Heart left ventricle (tissue), 13 donors: ENCODE results near the gene GPR179.

Experiments used
- CTCF ChIP-seq, 12 donors: fragments of 200-600 bp; sonication (generic) in 4 of 12; IDR thresholded peaks; one replicate each; pipeline versions ENCODE4 v1.5.0 to v1.8.0; 2018 to 2022; ENCODE audit warnings: antibody characterized with exemption in 12 of 12, mild to moderate bottlenecking in 5 of 12
- POLR2A ChIP-seq, 2 donors: fragments of 450-650 bp; IDR thresholded peaks; one replicate each; pipeline ENCODE4 v1.6.1; 2017; ENCODE audit warnings: antibody characterized with exemption in 2 of 2, mild to moderate bottlenecking in 2 of 2, moderate library complexity in 2 of 2
- donor health status: ischemic (EF 13 %, LVEDD 7.1; RV severe dilation, severe dysfunction).
- donor health status: DM: no; HTN: yes; CAD: no.
- donor health status: DM: no; HTN: no; CAD: no.
- donor health status: ischemic (EF 25% LVEDD 6.9; RV normal size, moderate dysfunction).
- donor health status: ischemic (EF 25% LVEDD 5.7; RV mildly dilated, moderate dysfunction).
- donor health status: ischemic (EF 35%, LVEDD 5.7; RV mildly dilated, moderate dysfunction).
- donor health status: nonischemic (EF 11% LVEDD 7.7; RV severe dilation, severe dysfunction).
- donor health status: DM: yes; HTN: yes; CAD: no.
- donor health status: PGD.
- donor health status: ischemic (EF 29% LVEDD 5.4; RV normal size, mild dysfunction).
- donor health status: nonischemic (EF 23%, LVEDD 6.1; RV moderate dilation, normal function).

- no peak for TF ChIP-seq CTCF (IDR thresholded peaks at IDR 0.05)
- no peak for TF ChIP-seq POLR2A (IDR thresholded peaks at IDR 0.05)
These were observed 9.4 kb upstream of the GPR179 start for GRCh38 chr17:38353086-38353604.
